Activated CD4-positive, alpha-beta T cell treated with anti-CD3 and anti-CD28 coated beads for 24 hours (primary cell): ENCODE results near the gene UGCG.
"Not testable (repeated sequence)": the region's sequence is repeated elsewhere in the genome, so short reads cannot be mapped to it uniquely, and the experiment has no call there.

Source experiments
- DNase-seq, 2 donors: peaks; one replicate each; pipeline ENCODE4 v3.0.0-alpha.2; 2020; ENCODE audit warnings: low read depth in 2 of 2

UGCG gene

GRCh38 chr9:111895996-111896941, at the start of gene UGCG:
UGCG (plus strand) TSS chr9:111896814; CDS start chr9:111897216, 402 bp downstream.
- peak; percentile 76 to 81 for DNase-seq

- DNase-seq, result no peak
These were observed 45.1 kb upstream of the UGCG start for GRCh38 chr9:111851553-111851952.

GRCh38 chr9:111852291-111852690, 44.3 kb upstream of the UGCG start:
- no peak for DNase-seq

GRCh38 chr9:111853450-111853827, 43.2 kb upstream of the UGCG start:
- no peak for DNase-seq

- no peak for DNase-seq
These were observed 41.8 kb upstream of the UGCG start for GRCh38 chr9:111854799-111855198.

GRCh38 chr9:111857555-111858211, 38.9 kb upstream of the UGCG start:
- DNase-seq, result no peak

GRCh38 chr9:111860443-111860842, 36.2 kb upstream of the UGCG start:
- DNase-seq, result no peak

GRCh38 chr9:111863636-111864035, 33.0 kb upstream of the UGCG start:
- DNase-seq, result no peak

- DNase-seq, result no peak
These were observed 29.6 kb upstream of the UGCG start for GRCh38 chr9:111866976-111867375.

- DNase-seq, result no peak
These were observed 28.1 kb upstream of the UGCG start for GRCh38 chr9:111868475-111868874.

GRCh38 chr9:111870774-111871498, 25.7 kb upstream of the UGCG start:
- peak in 1 of 2 donors; percentile 2 for DNase-seq

- DNase-seq, result no peak
These were observed 25.1 kb upstream of the UGCG start for GRCh38 chr9:111871499-111871855.

- no peak for DNase-seq
These were observed 23.7 kb upstream of the UGCG start for GRCh38 chr9:111872886-111873285.

- DNase-seq, result no peak
These were observed 22.7 kb upstream of the UGCG start for GRCh38 chr9:111873901-111874300.

- no peak for DNase-seq
These were observed 22.1 kb upstream of the UGCG start for GRCh38 chr9:111874500-111874899.

- DNase-seq, result not testable (repeated sequence)
These were observed 21.3 kb upstream of the UGCG start for GRCh38 chr9:111875291-111875690.

- DNase-seq, result not testable (repeated sequence)
These were observed 20.9 kb upstream of the UGCG start for GRCh38 chr9:111875691-111876090.

GRCh38 chr9:111876179-111876578, 20.4 kb upstream of the UGCG start:
- DNase-seq, result no peak

- no peak for DNase-seq
These were observed 19.2 kb upstream of the UGCG start for GRCh38 chr9:111877420-111877819.

- no peak for DNase-seq
These were observed 17.7 kb upstream of the UGCG start for GRCh38 chr9:111878946-111879345.

- DNase-seq, result no peak
These were observed 9.5 kb upstream of the UGCG start for GRCh38 chr9:111886983-111887718.

GRCh38 chr9:111890334-111890733, 6.3 kb upstream of the UGCG start:
- DNase-seq, result no peak
